ENCODE data around the gene UCHL5. TPM values are rescaled to one million over a fixed set of nuclear protein-coding genes. Genes with fewer than 3 reads are reported as not detected.

UCHL5 gene
- total and polyA plus RNA-seq, 2 of the 13 experiments (the other 11 are each of a cell fraction or from before 2014, with no cell fraction given) = 18.2 to 44.1 TPM

DNA sequence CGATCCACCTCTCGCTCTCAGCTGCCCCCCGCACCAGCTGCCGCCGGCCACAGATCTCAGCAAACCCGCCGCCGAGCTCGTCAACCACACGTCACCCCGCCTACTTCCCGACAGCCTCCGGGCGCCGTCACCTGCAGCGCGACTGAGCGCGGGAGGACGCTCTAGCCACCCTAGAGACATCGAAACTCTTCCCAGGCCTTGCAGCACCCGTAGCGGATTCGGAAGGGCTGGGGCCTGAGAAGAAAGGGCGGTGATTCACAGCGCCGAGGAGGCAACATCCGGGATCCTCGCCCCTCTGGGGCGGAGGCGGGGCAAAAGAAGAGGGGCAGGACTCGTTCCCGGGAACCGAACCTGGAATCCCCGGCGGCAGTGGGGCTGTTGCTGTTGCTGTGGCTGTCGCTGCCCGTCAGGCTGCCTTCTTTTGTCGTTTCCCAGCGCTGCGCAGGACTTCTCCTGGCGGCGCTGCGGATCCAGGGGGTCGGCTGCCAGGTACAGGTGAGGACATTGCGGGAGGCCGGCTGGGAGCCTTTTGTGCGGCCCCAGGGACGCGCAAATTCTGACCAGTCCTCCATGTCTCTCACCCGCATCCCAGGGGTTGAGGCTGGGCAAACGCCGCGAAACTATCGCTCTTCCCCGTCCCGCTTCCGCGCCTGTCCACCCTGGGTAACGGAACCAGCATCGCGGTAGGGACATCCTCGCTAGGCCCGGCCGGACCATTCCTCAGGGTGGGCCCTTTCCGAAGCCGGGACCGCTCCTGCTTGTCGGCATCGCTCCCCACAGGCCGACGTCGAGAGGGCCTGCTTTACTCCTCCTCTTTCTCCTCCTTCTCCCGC, at the start of gene UCHL5, which contains the start of gene RO60 (continued):
- TF ChIP-seq HNF1B (CRISPR knock-in tag; IDR thresholded peaks at IDR 0.05) = peak; percentile 94
- TF ChIP-seq GTF2F1 (IDR thresholded peaks at IDR 0.05; ENCODE audit: low read length) = no peak
- TF ChIP-seq ZMYM4 (CRISPR knock-in tag; IDR thresholded peaks at IDR 0.05) = peak; percentile 99
- peak; percentile 77; the same call in 1 of the 2 replicates for TF ChIP-seq JUN (CRISPR knock-in tag; IDR thresholded peaks at IDR 0.05)
- TF ChIP-seq CSRNP2 (CRISPR knock-in tag; conservative IDR thresholded peaks at IDR 0.05; ENCODE audit: low read depth) = no peak
- peak; percentile 38; the same call in 1 of the 2 replicates for TF ChIP-seq ZNF468 (CRISPR knock-in tag; IDR thresholded peaks at IDR 0.05)
- TF ChIP-seq SIX1 (CRISPR knock-in tag; IDR thresholded peaks at IDR 0.05; ENCODE audit: borderline replicate concordance) = no peak
- peak; percentile 77; the same call in 1 of the 2 replicates for TF ChIP-seq CHCHD3 (CRISPR knock-in tag; IDR thresholded peaks at IDR 0.05)
- TF ChIP-seq, protein P1, sequence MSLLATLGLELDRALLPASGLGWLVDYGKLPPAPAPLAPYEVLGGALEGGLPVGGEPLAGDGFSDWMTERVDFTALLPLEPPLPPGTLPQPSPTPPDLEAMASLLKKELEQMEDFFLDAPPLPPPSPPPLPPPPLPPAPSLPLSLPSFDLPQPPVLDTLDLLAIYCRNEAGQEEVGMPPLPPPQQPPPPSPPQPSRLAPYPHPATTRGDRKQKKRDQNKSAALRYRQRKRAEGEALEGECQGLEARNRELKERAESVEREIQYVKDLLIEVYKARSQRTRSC (CRISPR knock-in tag; IDR thresholded peaks at IDR 0.05; ENCODE audit: low read depth) = no peak
- TF ChIP-seq U2AF1 (optimal IDR thresholded peaks at IDR 0.05; ENCODE audit: low read depth, low read length) = peak; percentile 93
- TF ChIP-seq, protein P2, sequence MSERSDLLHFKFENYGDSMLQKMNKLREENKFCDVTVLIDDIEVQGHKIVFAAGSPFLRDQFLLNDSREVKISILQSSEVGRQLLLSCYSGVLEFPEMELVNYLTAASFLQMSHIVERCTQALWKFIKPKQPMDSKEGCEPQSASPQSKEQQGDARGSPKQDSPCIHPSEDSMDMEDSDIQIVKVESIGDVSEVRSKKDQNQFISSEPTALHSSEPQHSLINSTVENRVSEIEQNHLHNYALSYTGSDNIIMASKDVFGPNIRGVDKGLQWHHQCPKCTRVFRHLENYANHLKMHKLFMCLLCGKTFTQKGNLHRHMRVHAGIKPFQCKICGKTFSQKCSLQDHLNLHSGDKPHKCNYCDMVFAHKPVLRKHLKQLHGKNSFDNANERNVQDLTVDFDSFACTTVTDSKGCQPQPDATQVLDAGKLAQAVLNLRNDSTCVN (CRISPR knock-in tag; IDR thresholded peaks at IDR 0.05; ENCODE audit: borderline replicate concordance) = peak; percentile 88
- no peak for TF ChIP-seq MIER2 (CRISPR knock-in tag; IDR thresholded peaks at IDR 0.05)
- TF ChIP-seq ZNF251 (CRISPR knock-in tag; IDR thresholded peaks at IDR 0.05) = 0 out of 2 replicates have a peak, but pooled peaks have one; percentile 15
- peak; percentile 57; the same call in 1 of the 2 replicates for TF ChIP-seq TMF1 (CRISPR knock-in tag; IDR thresholded peaks at IDR 0.05; ENCODE audit: low read depth)
- peak; percentile 91 for TF ChIP-seq TOPORS (CRISPR knock-in tag; IDR thresholded peaks at IDR 0.05)
- no peak; the same call in 1 of the 2 replicates for TF ChIP-seq ZSCAN29 (CRISPR knock-in tag; conservative IDR thresholded peaks at IDR 0.05)
- TF ChIP-seq RFX1 (IDR thresholded peaks at IDR 0.05) = no peak
- peak; percentile 67 for TF ChIP-seq ZNF264 (CRISPR knock-in tag; IDR thresholded peaks at IDR 0.05)
- TF ChIP-seq ZNF224 (CRISPR knock-in tag; IDR thresholded peaks at IDR 0.05) = peak; percentile 77; the same call in 1 of the 2 replicates
- TF ChIP-seq, protein P3, sequence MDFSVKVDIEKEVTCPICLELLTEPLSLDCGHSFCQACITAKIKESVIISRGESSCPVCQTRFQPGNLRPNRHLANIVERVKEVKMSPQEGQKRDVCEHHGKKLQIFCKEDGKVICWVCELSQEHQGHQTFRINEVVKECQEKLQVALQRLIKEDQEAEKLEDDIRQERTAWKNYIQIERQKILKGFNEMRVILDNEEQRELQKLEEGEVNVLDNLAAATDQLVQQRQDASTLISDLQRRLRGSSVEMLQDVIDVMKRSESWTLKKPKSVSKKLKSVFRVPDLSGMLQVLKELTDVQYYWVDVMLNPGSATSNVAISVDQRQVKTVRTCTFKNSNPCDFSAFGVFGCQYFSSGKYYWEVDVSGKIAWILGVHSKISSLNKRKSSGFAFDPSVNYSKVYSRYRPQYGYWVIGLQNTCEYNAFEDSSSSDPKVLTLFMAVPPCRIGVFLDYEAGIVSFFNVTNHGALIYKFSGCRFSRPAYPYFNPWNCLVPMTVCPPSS (IDR thresholded peaks at IDR 0.05) = no peak
- no peak for TF ChIP-seq TAF15 (IDR thresholded peaks at IDR 0.05; ENCODE audit: low read depth, low read length, poor library complexity, severe bottlenecking)
- peak; percentile 46; the same call in 1 of the 2 replicates for TF ChIP-seq ZNF644 (CRISPR knock-in tag; IDR thresholded peaks at IDR 0.05; ENCODE audit: low read depth)
- no peak for TF ChIP-seq AKAP8 (CRISPR knock-in tag; IDR thresholded peaks at IDR 0.05)
- TF ChIP-seq ZNF382 (CRISPR knock-in tag; IDR thresholded peaks at IDR 0.05; ENCODE audit: borderline replicate concordance) = no peak
- TF ChIP-seq RARG (CRISPR knock-in tag; IDR thresholded peaks at IDR 0.05; ENCODE audit: low read depth) = no peak

Data from HepG2 (cell line).